ENCODE data around the gene DOC2B. TPM values are rescaled to one million over a fixed set of nuclear protein-coding genes. Genes with fewer than 3 reads are reported as not detected.
A peak's percentile ranks its signal among the peaks of the same experiment; 100 is the strongest.

The DOC2B gene
- total and polyA plus RNA-seq, 2 of the 13 experiments (the other 11 are each of a cell fraction or from before 2014, with no cell fraction given) = 0.09 to 0.22 TPM

GRCh38 chr17:143785-144281 lies 37.6 kb downstream of the DOC2B start (continued):
- TF ChIP-seq, protein P1, sequence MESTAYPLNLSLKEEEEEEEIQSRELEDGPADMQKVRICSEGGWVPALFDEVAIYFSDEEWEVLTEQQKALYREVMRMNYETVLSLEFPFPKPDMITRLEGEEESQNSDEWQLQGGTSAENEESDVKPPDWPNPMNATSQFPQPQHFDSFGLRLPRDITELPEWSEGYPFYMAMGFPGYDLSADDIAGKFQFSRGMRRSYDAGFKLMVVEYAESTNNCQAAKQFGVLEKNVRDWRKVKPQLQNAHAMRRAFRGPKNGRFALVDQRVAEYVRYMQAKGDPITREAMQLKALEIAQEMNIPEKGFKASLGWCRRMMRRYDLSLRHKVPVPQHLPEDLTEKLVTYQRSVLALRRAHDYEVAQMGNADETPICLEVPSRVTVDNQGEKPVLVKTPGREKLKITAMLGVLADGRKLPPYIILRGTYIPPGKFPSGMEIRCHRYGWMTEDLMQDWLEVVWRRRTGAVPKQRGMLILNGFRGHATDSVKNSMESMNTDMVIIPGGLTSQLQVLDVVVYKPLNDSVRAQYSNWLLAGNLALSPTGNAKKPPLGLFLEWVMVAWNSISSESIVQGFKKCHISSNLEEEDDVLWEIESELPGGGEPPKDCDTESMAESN (CRISPR knock-in tag; conservative IDR thresholded peaks at IDR 0.05) = no peak
- TF ChIP-seq SETDB1 (CRISPR knock-in tag; IDR thresholded peaks at IDR 0.05; ENCODE audit: borderline replicate concordance) = no peak
- no peak for TF ChIP-seq ZNF780A (CRISPR knock-in tag; IDR thresholded peaks at IDR 0.05)
- TF ChIP-seq ZNF598 (CRISPR knock-in tag; IDR thresholded peaks at IDR 0.05; ENCODE audit: borderline replicate concordance) = peak; percentile 60; the same call in 1 of the 2 replicates
- no peak for TF ChIP-seq ZNF572 (CRISPR knock-in tag; IDR thresholded peaks at IDR 0.05)
- 0 out of 2 replicates have a peak, but pooled peaks have one; percentile 32 for TF ChIP-seq FOXO1 (CRISPR knock-in tag; IDR thresholded peaks at IDR 0.05)
- TF ChIP-seq ARID4A (CRISPR knock-in tag; IDR thresholded peaks at IDR 0.05; ENCODE audit: borderline replicate concordance) = peak; percentile 32; the same call in 1 of the 2 replicates
- no peak for TF ChIP-seq ARNT2 (CRISPR knock-in tag; IDR thresholded peaks at IDR 0.05; ENCODE audit: low read depth)
- TF ChIP-seq ZNF234 (CRISPR knock-in tag; conservative IDR thresholded peaks at IDR 0.05) = no peak
- peak; percentile 16; the same call in 1 of the 2 replicates for TF ChIP-seq ZNF768 (CRISPR knock-in tag; IDR thresholded peaks at IDR 0.05)
- no peak for TF ChIP-seq ZNF563 (CRISPR knock-in tag; IDR thresholded peaks at IDR 0.05)
- 0 out of 2 replicates have a peak, but pooled peaks have one; percentile 29 for TF ChIP-seq ZNF614 (CRISPR knock-in tag; IDR thresholded peaks at IDR 0.05; ENCODE audit: borderline replicate concordance)
- no peak for TF ChIP-seq NONO (IDR thresholded peaks at IDR 0.05)
- no peak for TF ChIP-seq NONO (CRISPR knock-in tag; conservative IDR thresholded peaks at IDR 0.05)
- TF ChIP-seq ZBTB39 (CRISPR knock-in tag; IDR thresholded peaks at IDR 0.05) = no peak
- no peak for TF ChIP-seq ZFP1 (CRISPR knock-in tag; IDR thresholded peaks at IDR 0.05)
- no peak for TF ChIP-seq ZNF260 (CRISPR knock-in tag; IDR thresholded peaks at IDR 0.05; ENCODE audit: borderline replicate concordance, low read depth)
- no peak for TF ChIP-seq KAT2B (IDR thresholded peaks at IDR 0.05; ENCODE audit: borderline replicate concordance, low read depth, low read length)
- TF ChIP-seq GABPB1 (CRISPR knock-in tag; IDR thresholded peaks at IDR 0.05) = peak; percentile 45; the same call in 1 of the 2 replicates
- no peak for TF ChIP-seq TCF7L2 (IDR thresholded peaks at IDR 0.05; ENCODE audit: low read depth, low read length)
- no peak for TF ChIP-seq RCOR2 (CRISPR knock-in tag; IDR thresholded peaks at IDR 0.05)
- TF ChIP-seq AGO1 (IDR thresholded peaks at IDR 0.05; ENCODE audit: low read depth, low read length, poor library complexity, severe bottlenecking) = no peak
- no peak for TF ChIP-seq ZFYVE20 (CRISPR knock-in tag; IDR thresholded peaks at IDR 0.05; ENCODE audit: borderline replicate concordance, low read depth)
- TF ChIP-seq MBNL3 (CRISPR knock-in tag; conservative IDR thresholded peaks at IDR 0.05) = no peak

Measured in HepG2 (cell line).